Aorta (tissue), 5 donors: ENCODE data around the gene ATP5F1B. TPM values are rescaled to one million over a fixed set of nuclear protein-coding genes. Genes with fewer than 3 reads are reported as not detected.
A peak's percentile ranks its signal among the peaks of the same experiment; 100 is the strongest.

Experiments used
- ATAC-seq: fragments of 200-7000 bp; cut with Tn5 transposase; one replicate; pipeline ENCODE4 v1.9.1; 2022; ENCODE audit warnings: moderate library complexity; ENCODE audit not compliant: low FRiP score
- DNase-seq, 2 donors: peaks; one replicate each; pipeline ENCODE4 v3.0.0-alpha.2; 2020
- H3K27ac ChIP-seq, 2 donors: one replicate each; pipeline ENCODE4 v1.5.1; 2013; ENCODE audit warnings: low read length in 2 of 2, mild to moderate bottlenecking in 2 of 2, moderate library complexity in 2 of 2, control low read depth in 1 of 2, inconsistent platforms in 1 of 2, low read depth in 1 of 2
- H3K27me3 ChIP-seq, 2 donors: one replicate each; pipeline ENCODE4 v1.6.1; 2013; ENCODE audit warnings: control low read depth in 1 of 2, low read length in 1 of 2, mild to moderate bottlenecking in 1 of 2, moderate library complexity in 1 of 2; ENCODE audit not compliant: insufficient read depth in 2 of 2, control insufficient read depth in 1 of 2
- H3K36me3 ChIP-seq, 2 donors: one replicate each; pipeline ENCODE4 v1.6.1; 2013; ENCODE audit warnings: control low read depth in 1 of 2, low read length in 1 of 2, mild to moderate bottlenecking in 1 of 2; ENCODE audit not compliant: insufficient read depth in 2 of 2, control insufficient read depth in 1 of 2
- H3K4me1 ChIP-seq, 2 donors: one replicate each; pipeline ENCODE4 v1.6.1; 2013; ENCODE audit warnings: low read length in 2 of 2, control low read depth in 1 of 2, mild to moderate bottlenecking in 1 of 2, moderate library complexity in 1 of 2; ENCODE audit not compliant: insufficient read depth in 2 of 2, control insufficient read depth in 1 of 2
- H3K4me3 ChIP-seq, 2 donors: one replicate each; pipeline ENCODE4 v1.5.1; 2013; ENCODE audit warnings: low read length in 2 of 2, control low read depth in 1 of 2, mild to moderate bottlenecking in 1 of 2
- H3K9me3 ChIP-seq: one replicate; pipeline ENCODE4 v1.6.1; 2013; ENCODE audit warnings: mild to moderate bottlenecking, low read length; ENCODE audit not compliant: control insufficient read depth
- WGBS, 2 donors: extraction: QIAGEN DNeasy Blood & Tissue Kit; methylation state at CpG; one replicate each; pipeline ENCODE4 v1.1.7; 2013; 5-methylcytosine and 5-hydroxymethylcytosine counted together
- intact Hi-C, 2 donors: fragments of 100-400 bp; cut with DNase I; formaldehyde crosslinking; loops; one replicate each; pipeline versions ENCODE4 v1.14.2 to v1.15.0; 2022
- polyA plus RNA-seq, 2 donors: library from polyadenylated mRNA; stranded (reverse); fragments of 200-250 nt; gene quantifications; one replicate each; pipeline ENCODE4 v1.2.3, GENCODE V29; 2013
- total RNA-seq, 2 donors: library from RNA; stranded (reverse); fragmentation: NEBNext Ultra II Directional; extraction: Animal tissue kit (Norgen Biotek cat#: 25700); gene quantifications; one replicate each; pipeline ENCODE4 v1.2.1, GENCODE V29; 2021
- donor health status: healthy with polysubstance abuse.
- donor health status: Bipolar disorder and iron deficiency.
- donor health status: DM: no; HTN: no; CAD: no.
- donor health status: DM: no; HTN: no; CAD: no.
- donor health status: DM: yes; HTN: yes; CAD: no.

The ATP5F1B gene
- total and polyA plus RNA-seq, 4 donors, result 216 to 327 (median 275) TPM

- Histone ChIP-seq H3K27ac (peak overlapping the region in 1 of 2 donors; percentile 68), H3K4me1 (peaks cover 0 to 4% of the 10 kb centered on the region in 2 donors), H3K4me3 (peak overlapping the region; percentile 4 to 21), H3K27me3 (no peaks in the 10 kb centered on the region), H3K36me3 (peaks cover 0 to 7% of the 10 kb centered on the region in 2 donors), H3K9me3 (no peaks in the 10 kb centered on the region)
- WGBS, 2 donors, result 0 to 1% methylated on average over 12 of the region's 12 CpGs
- intact Hi-C loops, result no loop called here
- DNase-seq, result peak; percentile 99
- ATAC-seq, result peak; percentile 94
Observed at GRCh38 chr12:56636675-56637540, 8.9 kb downstream of the ATP5F1B start.

- 0 to 1% methylated on average over 20 of the region's 20 CpGs for WGBS, 2 donors
- peak overlapping the region in 1 of 2 donors; percentile 68 for H3K27ac ChIP-seq
- peaks cover 0 to 4% of the 10 kb centered on the region in 2 donors for H3K4me1 ChIP-seq
- H3K9me3 ChIP-seq, result no peaks in the 10 kb centered on the region
- intact Hi-C loops, result no loop called here
- peak overlapping the region; percentile 78 to 84 for H3K4me3 ChIP-seq
- H3K36me3 ChIP-seq, result peaks cover 0 to 7% of the 10 kb centered on the region in 2 donors
- H3K27me3 ChIP-seq, result no peaks in the 10 kb centered on the region
- ATAC-seq, result peak; percentile 93
- DNase-seq, result peak; percentile 94 to 95
Observed at GRCh38 chr12:56635806-56636674, 9.7 kb downstream of the ATP5F1B start.

- peak overlapping the region; percentile 78 to 84 for H3K4me3 ChIP-seq
- H3K27me3 ChIP-seq, result no peaks in the 10 kb centered on the region
- peak overlapping the region in 1 of 2 donors; percentile 42 for H3K27ac ChIP-seq
- H3K4me1 ChIP-seq, result peaks cover 0 to 4% of the 10 kb centered on the region in 2 donors
- H3K9me3 ChIP-seq, result no peaks in the 10 kb centered on the region
- peaks cover 0 to 7% of the 10 kb centered on the region in 2 donors for H3K36me3 ChIP-seq
- peak; percentile 71 to 89 for DNase-seq
- whole genome bisulfite sequencing, 2 donors, result 1 to 2% methylated on average over 30 to 47 of the region's 47 CpGs
- no peak for ATAC-seq
- intact Hi-C loops, result loop anchor here in 1 of 2 donors (5.0 kb wide), 1 partner anchor 113 kb away; the partner anchor contains the start of gene RBMS2
Observed at GRCh38 chr12:56634837-56635791, 10.7 kb downstream of the ATP5F1B start.

- ATAC-seq (no peak), DNase-seq (no peak)
- H3K4me3 ChIP-seq, result peak overlapping the region; percentile 78 to 84
- no peaks in the 10 kb centered on the region for H3K9me3 ChIP-seq
- peaks cover 0 to 4% of the 10 kb centered on the region in 2 donors for H3K4me1 ChIP-seq
- peak overlapping the region in 1 of 2 donors; percentile 25 for H3K27ac ChIP-seq
- intact Hi-C loops, result loop anchor here in 1 of 2 donors (5.0 kb wide), 1 partner anchor 112 kb away; the partner anchor contains the start of gene RBMS2
- peaks cover 0 to 5% of the 10 kb centered on the region in 2 donors for H3K36me3 ChIP-seq
- no peaks in the 10 kb centered on the region for H3K27me3 ChIP-seq
- 0 to 1% methylated on average over 27 of the region's 27 CpGs for WGBS, 2 donors
Observed at GRCh38 chr12:56634242-56634836, 11.4 kb downstream of the ATP5F1B start.

- peak overlapping the region in 1 of 2 donors; percentile 7 for H3K27ac ChIP-seq
- intact Hi-C loops, result loop anchor here in 1 of 2 donors (5.0 kb wide), 1 partner anchor 111 kb away; the partner anchor contains the start of gene RBMS2
- WGBS, 2 donors, result 21 to 29% methylated on average over 12 of the region's 12 CpGs
- ATAC-seq (no peak), DNase-seq (no peak)
- peak overlapping the region in 1 of 2 donors; percentile 84 for H3K4me3 ChIP-seq
- peaks cover 0 to 1% of the 10 kb centered on the region in 2 donors for H3K36me3 ChIP-seq
- H3K27me3 ChIP-seq, result no peaks in the 10 kb centered on the region
- peaks cover 0 to 4% of the 10 kb centered on the region in 2 donors for H3K4me1 ChIP-seq
- no peaks in the 10 kb centered on the region for H3K9me3 ChIP-seq
Observed at GRCh38 chr12:56633468-56634241, 12.1 kb downstream of the ATP5F1B start.

DNA sequence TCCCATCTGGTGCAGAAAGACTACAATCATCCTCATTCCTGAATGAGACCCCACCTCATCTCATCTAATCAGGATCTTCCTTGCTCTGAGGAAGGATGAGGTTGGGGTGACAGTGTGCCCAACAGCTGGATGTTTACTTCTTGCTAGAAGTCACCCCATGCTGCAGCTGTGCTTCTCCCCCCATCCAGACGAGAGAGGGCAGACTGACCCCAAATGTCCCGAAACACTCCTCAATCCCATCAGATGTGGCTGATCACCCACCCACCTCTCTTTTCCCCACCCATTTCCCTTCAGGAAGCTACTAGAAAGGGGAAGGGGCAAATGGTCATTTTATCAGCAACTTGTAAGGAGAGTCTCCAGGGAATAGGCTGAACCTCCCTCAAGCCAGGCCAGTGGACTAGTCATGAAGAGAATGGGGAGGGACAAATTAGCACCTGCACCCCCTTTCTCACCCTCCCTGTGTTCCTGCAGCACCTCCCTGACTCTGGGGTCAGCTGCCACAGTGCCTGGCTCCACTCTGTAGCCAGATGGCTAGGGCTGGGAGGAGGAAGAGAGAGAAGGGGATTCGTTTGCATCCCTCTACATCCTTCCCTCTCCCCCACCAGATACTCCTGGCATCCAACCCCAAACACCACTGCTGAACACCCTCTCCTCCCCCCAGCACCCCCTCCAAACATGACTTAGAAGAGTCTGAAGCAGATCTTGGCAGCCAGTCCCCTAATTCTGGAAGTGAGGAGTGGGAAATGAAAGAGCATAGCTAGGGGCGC, 12.9 kb downstream of the ATP5F1B start:
- H3K4me3 ChIP-seq, result no peak overlapping the region
- intact Hi-C loops, result loop anchor here in 1 of 2 donors (5.0 kb wide), 1 partner anchor 111 kb away; the partner anchor contains the start of gene RBMS2
- ATAC-seq, result no peak
- H3K36me3 ChIP-seq, result no peaks in the 10 kb centered on the region
- no peaks in the 10 kb centered on the region for H3K9me3 ChIP-seq
- no peaks in the 10 kb centered on the region for H3K27me3 ChIP-seq
- 39% methylated on average over 4 of the region's 4 CpGs for WGBS, 2 donors
- peaks cover 0 to 4% of the 10 kb centered on the region in 2 donors for H3K4me1 ChIP-seq
- peak overlapping the region in 1 of 2 donors; percentile 25 for H3K27ac ChIP-seq
- no peak for DNase-seq
